Sigmoid colon (tissue), 7 donors: ENCODE measurements around the gene DXO. TPM values are rescaled to one million over a fixed set of nuclear protein-coding genes. Genes with fewer than 3 reads are reported as not detected.

Experiments
- DNase-seq: peaks from one replicate; pipeline ENCODE4 v3.0.0-alpha.2; 2019
- H3K27ac ChIP-seq, 4 donors: fragments of 200-600 bp; sonication (generic); one replicate each; pipeline ENCODE4 v1.5.1; 2016 to 2019; ENCODE audit warnings: mild to moderate bottlenecking in 1 of 4
- H3K27me3 ChIP-seq, 3 donors: fragments of 200-600 bp; sonication (generic); one replicate each; pipeline ENCODE4 v1.5.1; 2019; ENCODE audit warnings: mild to moderate bottlenecking in 1 of 3
- H3K36me3 ChIP-seq, 4 donors: fragments of 200-600 bp; sonication (generic); one replicate each; pipeline ENCODE4 v1.5.1; 2016 to 2019
- H3K4me1 ChIP-seq, 4 donors: fragments of 200-600 bp; sonication (generic); one replicate each; pipeline ENCODE4 v1.5.1; 2017 to 2019
- H3K4me3 ChIP-seq, 4 donors: fragments of 200-600 bp; sonication (generic); one replicate each; pipeline ENCODE4 v1.5.1; 2017 to 2019; ENCODE audit warnings: mild to moderate bottlenecking in 2 of 4, moderate library complexity in 1 of 4
- H3K9me3 ChIP-seq, 4 donors: fragments of 200-600 bp in 3 of 4; sonication (generic) in 3 of 4; one replicate each; pipeline versions ENCODE4 v1.5.1 to v1.6.1; 2013 to 2019
- CTCF ChIP-seq, 4 experiments: fragments of 450-650 bp in 3 of 4; fragments of 200-600 bp in 1 of 4; IDR thresholded peaks; one replicate each; pipeline ENCODE4 v1.5.1; 2016 to 2019; ENCODE audit warnings: antibody characterized with exemption in 4 of 4, mild to moderate bottlenecking in 3 of 4, moderate library complexity in 2 of 4
- EP300 ChIP-seq, 4 donors: sonication (generic); formaldehyde crosslinking; IDR thresholded peaks; one replicate each; pipeline ENCODE4 v1.6.1; 2017; ENCODE audit warnings: antibody characterized with exemption in 4 of 4
- POLR2A ChIP-seq, 2 donors: fragments of 450-650 bp; IDR thresholded peaks; one replicate each; pipeline ENCODE4 v1.6.1; 2016; ENCODE audit warnings: antibody characterized with exemption in 2 of 2, mild to moderate bottlenecking in 2 of 2, moderate library complexity in 2 of 2
- POLR2AphosphoS5 ChIP-seq, 4 donors: sonication (generic); formaldehyde crosslinking; IDR thresholded peaks; one replicate each; pipeline ENCODE4 v1.6.1; 2017; ENCODE audit warnings: antibody characterized with exemption in 4 of 4
- WGBS, 2 donors: extraction: QIAGEN DNeasy Blood & Tissue Kit; methylation state at CpG; one replicate each; pipeline ENCODE4 v1.1.7; 2013; 5-methylcytosine and 5-hydroxymethylcytosine counted together
- intact Hi-C: fragments of 100-400 bp; cut with DNase I; formaldehyde crosslinking; loops from one replicate; pipeline ENCODE4 v1.15.1; 2023
- polyA plus RNA-seq, 3 donors: library from polyadenylated mRNA; stranded (reverse); fragments of 200-250 nt; gene quantifications; one replicate each; pipeline ENCODE4 v1.2.3, GENCODE V29; 2013
- total RNA-seq, 4 donors: library from RNA; depleted of rRNA; stranded (reverse); fragments of >200 nt; gene quantifications; one replicate each; pipeline ENCODE4 v1.1.0, GENCODE V29; 2016
- donor health status: healthy with polysubstance abuse.
- donor health status: Bipolar disorder and iron deficiency.
- donor health status: healthy.

Gene DXO
- total and polyA plus RNA-seq, 7 donors, result 8.4 to 22.7 (median 15.1) TPM

DNA sequence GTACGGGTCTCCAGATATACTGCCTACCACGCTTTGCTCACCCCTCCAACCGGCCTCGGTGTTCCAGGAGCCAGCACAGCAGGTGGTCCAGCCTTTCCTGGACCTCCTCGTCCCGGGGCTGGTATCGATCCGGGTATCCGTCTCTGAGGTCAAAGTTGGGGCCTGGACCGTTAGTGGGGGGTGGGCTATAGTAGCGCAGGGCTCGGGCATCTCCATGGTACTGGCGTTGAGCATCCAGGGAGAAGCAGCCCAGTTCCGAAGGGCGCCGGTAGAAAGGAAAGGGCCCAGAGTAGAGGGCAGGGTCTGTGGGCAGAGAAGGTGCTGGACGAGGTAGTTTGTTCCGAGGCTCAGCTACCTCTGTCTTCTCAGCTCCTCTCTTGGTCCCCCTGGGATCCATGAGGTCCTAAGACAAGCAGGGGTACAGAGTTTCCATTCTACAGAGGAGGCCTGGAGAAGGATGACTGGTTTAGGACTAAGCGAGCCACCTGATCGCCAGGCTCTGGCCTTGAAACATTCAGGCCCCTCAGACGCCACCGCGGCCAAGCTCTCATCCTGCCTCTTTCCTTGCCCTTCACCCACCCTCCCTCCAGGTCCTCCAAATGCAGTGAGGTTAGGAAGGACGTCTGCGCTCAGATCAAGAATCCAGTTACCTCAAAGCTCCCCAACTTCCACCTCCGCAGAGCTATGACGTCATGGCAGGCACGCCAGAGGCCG, 502 bp downstream of the DXO start:
- 19 to 27% methylated on average over 29 of the region's 29 CpGs for WGBS, 2 donors
- peak; percentile 71 for DNase-seq
- no peaks in the 10 kb centered on the region for H3K9me3 ChIP-seq

GRCh38 chr6:31970604-31971271, 1.2 kb downstream of the DXO start:
- Histone ChIP-seq H3K4me3 (peak overlapping the region; percentile 50 to 81 (median 65)), H3K4me1 (peaks cover 0 to 36% (median 29%) of the 10 kb centered on the region in 4 donors), H3K27me3 (no peaks in the 10 kb centered on the region), H3K27ac (peak overlapping the region; percentile 93 to 96 (median 94)), H3K36me3 (peaks cover 0 to 51% (median 33%) of the 10 kb centered on the region in 4 donors), H3K9me3 (no peaks in the 10 kb centered on the region)
- 82 to 86% methylated on average over 18 of the region's 18 CpGs for WGBS, 2 donors
- DNase-seq, result peak; percentile 68
- no peak for TF ChIP-seq POLR2A (IDR thresholded peaks at IDR 0.05)
- no peak for TF ChIP-seq EP300 (IDR thresholded peaks at IDR 0.05)
- no peak for TF ChIP-seq POLR2AphosphoS5 (IDR thresholded peaks at IDR 0.05)
- TF ChIP-seq CTCF (IDR thresholded peaks at IDR 0.05), result no peak
- intact Hi-C loops, result loop anchor here (1.0 to 10.0 kb wide), 2 partner anchors 11 to 224 kb away; partner anchors contain the start of genes GPSM3, PBX2 and SKIC2

More for the DNA sequence above, 502 bp downstream of the DXO start:
- H3K27me3 ChIP-seq, result no peaks in the 10 kb centered on the region
- H3K36me3 ChIP-seq, result peaks cover 0 to 44% (median 29%) of the 10 kb centered on the region in 4 donors
- TF ChIP-seq CTCF (IDR thresholded peaks at IDR 0.05), result no peak
- intact Hi-C loops, result loop anchor here (1.0 to 10.0 kb wide), 2 partner anchors 12 to 223 kb away; partner anchors contain the start of genes GPSM3, PBX2 and SKIC2
- H3K27ac ChIP-seq, result peak overlapping the region; percentile 93 to 96 (median 94)
- H3K4me1 ChIP-seq, result peaks cover 0 to 36% (median 29%) of the 10 kb centered on the region in 4 donors
- peak overlapping the region; percentile 50 to 81 (median 65) for H3K4me3 ChIP-seq

- peak; percentile 61 for DNase-seq
- Histone ChIP-seq H3K9me3 (no peaks in the 10 kb centered on the region), H3K4me3 (no peak overlapping the region), H3K27ac (peak overlapping the region; percentile 93 to 96 (median 94)), H3K36me3 (peaks cover 0 to 59% (median 36%) of the 10 kb centered on the region in 4 donors), H3K27me3 (no peaks in the 10 kb centered on the region), H3K4me1 (peaks cover 0 to 36% (median 29%) of the 10 kb centered on the region in 4 donors)
- 81 to 85% methylated on average over 17 of the region's 17 CpGs for WGBS, 2 donors
- intact Hi-C loops, result loop anchor here (10.0 kb wide), 1 partner anchor 225 kb away; the partner anchor contains the start of genes GPSM3 and PBX2
- TF ChIP-seq POLR2A (IDR thresholded peaks at IDR 0.05) (no peak), CTCF (IDR thresholded peaks at IDR 0.05) (no peak), POLR2AphosphoS5 (IDR thresholded peaks at IDR 0.05) (no peak), EP300 (IDR thresholded peaks at IDR 0.05) (no peak)
These were observed 2.0 kb downstream of the DXO start for GRCh38 chr6:31969712-31970603.

DNA sequence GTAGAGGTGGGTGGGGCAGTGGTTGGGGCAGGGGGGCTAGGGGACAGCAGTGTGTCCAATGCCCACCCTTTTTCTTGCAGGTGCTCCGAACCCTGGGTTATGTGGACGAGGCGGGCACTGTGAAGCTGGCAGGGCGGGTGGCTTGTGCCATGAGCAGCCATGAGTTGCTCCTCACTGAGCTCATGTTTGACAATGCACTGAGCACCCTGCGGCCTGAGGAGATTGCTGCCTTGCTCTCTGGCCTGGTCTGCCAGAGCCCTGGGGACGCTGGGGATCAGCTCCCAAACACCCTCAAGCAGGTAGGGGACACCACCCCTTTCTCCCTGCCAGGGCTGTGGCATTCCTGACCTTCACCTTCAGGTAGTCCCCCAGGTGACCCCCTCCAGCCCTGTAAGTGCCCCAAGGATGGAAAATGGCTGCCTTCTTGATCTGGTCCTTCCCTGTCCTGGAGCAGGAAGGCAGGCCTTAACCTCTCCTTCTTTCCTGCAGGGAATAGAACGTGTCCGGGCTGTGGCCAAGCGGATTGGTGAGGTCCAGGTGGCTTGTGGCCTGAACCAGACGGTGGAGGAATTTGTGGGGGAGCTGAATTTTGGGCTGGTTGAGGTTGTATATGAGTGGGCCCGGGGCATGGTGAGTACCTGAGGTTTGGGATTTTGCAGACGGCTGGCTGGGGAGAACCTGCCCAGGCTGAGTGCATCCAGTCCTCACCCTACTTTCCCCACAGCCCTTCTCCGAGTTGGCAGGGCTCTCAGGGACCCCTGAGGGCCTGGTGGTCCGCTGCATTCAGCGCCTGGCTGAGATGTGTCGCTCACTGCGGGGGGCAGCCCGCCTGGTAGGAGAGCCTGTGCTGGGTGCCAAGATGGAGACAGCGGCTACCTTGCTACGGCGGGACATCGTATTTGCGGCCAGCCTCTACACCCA, 2.9 kb downstream of the DXO start:
- H3K4me3 ChIP-seq, result no peak overlapping the region
- H3K4me1 ChIP-seq, result peaks cover 0 to 34% (median 29%) of the 10 kb centered on the region in 4 donors
- H3K36me3 ChIP-seq, result peaks cover 3 to 68% (median 44%) of the 10 kb centered on the region in 4 donors
- WGBS, 2 donors, result 89 to 91% methylated on average over 23 of the region's 23 CpGs
- TF ChIP-seq CTCF (IDR thresholded peaks at IDR 0.05), result no peak
- no peak for TF ChIP-seq POLR2AphosphoS5 (IDR thresholded peaks at IDR 0.05)
- no peak for TF ChIP-seq EP300 (IDR thresholded peaks at IDR 0.05)
- TF ChIP-seq POLR2A (IDR thresholded peaks at IDR 0.05), result no peak
- no peaks in the 10 kb centered on the region for H3K9me3 ChIP-seq
- DNase-seq, result peak; percentile 65
- no peak overlapping the region for H3K27ac ChIP-seq
- intact Hi-C loops, result no loop called here
- H3K27me3 ChIP-seq, result no peaks in the 10 kb centered on the region
